ENCODE data around the gene HMHB1.
A peak's percentile ranks its signal among the peaks of the same experiment; 100 is the strongest.
"Not testable (repeated sequence)": the region's sequence is repeated elsewhere in the genome, so short reads cannot be mapped to it uniquely, and the experiment has no call there.

HMHB1 gene

DNA sequence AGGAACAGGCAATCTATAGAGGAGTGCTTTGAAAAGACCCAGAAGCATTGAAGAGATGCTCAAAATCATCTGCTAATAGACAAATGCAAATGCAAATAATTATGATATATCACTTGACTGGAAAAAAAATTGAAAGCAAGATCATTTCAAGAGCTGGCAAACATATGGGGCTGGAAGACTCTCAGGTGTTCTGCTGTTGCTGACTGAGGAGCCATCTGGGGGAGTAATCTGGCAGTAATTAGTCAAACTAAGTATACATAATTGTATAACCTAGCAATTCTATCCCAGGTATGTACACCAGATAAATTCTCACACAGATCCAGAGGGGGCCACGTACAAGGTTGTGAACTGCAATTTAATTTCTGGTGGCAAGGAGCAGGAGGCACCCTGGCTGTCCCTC lies 4.6 kb upstream of the HMHB1 start:
- no peaks in the 10 kb centered on the region for H3K9me3 ChIP-seq
- no peak for TF ChIP-seq CTCF (IDR thresholded peaks at IDR 0.05; ENCODE audit: low read depth, low read length)
- H3K4me3 ChIP-seq (ENCODE audit: low read depth, low read length) = no peak overlapping the region
- DNase-seq = no peak
- H3K27me3 ChIP-seq = peaks cover 3% of the 10 kb centered on the region; the same call in 1 of the 2 replicates
- no peaks in the 10 kb centered on the region for H3K36me3 ChIP-seq
- no peaks in the 10 kb centered on the region for H3K4me1 ChIP-seq

GRCh38 chr5:143816370-143816769 lies 4.4 kb downstream of the HMHB1 start:
- not testable (repeated sequence) for H3K4me1 ChIP-seq; H3K9me3 ChIP-seq; DNase-seq; H3K4me3 ChIP-seq (ENCODE audit: low read depth, low read length); H3K27me3 ChIP-seq; H3K36me3 ChIP-seq

DNA sequence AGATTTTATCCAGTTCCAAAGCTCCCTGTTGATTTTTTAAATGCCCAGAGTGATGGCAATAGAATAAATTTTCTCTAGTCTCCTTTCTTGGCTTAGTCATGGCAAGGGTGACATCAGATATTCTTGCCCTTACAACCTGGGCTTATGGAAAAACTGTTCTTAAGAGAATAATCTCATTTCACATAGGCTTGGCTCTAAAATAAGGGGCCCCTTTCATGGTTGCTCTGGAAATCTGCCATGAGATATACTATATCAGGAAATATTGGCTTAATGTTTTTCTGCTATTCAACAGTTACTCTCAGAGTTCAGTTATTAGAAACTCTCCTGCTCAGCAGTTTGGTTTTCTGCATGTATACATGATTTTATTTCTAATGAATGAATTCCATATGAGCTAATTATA lies 7.8 kb downstream of the HMHB1 start:
- DNase-seq = no peak
- H3K9me3 ChIP-seq = no peaks in the 10 kb centered on the region
- no peaks in the 10 kb centered on the region for H3K36me3 ChIP-seq
- no peaks in the 10 kb centered on the region; the same call in 1 of the 2 replicates for H3K27me3 ChIP-seq
- no peaks in the 10 kb centered on the region for H3K4me1 ChIP-seq
- no peak overlapping the region for H3K4me3 ChIP-seq (ENCODE audit: low read depth, low read length)
- no peak for TF ChIP-seq CTCF (IDR thresholded peaks at IDR 0.05; ENCODE audit: low read depth, low read length)

- Histone ChIP-seq H3K4me3 (ENCODE audit: low read depth, low read length) (no peak overlapping the region), H3K36me3 (no peaks in the 10 kb centered on the region), H3K9me3 (no peaks in the 10 kb centered on the region), H3K27me3 (no peaks in the 10 kb centered on the region; the same call in 1 of the 2 replicates), H3K4me1 (no peaks in the 10 kb centered on the region)
- DNase-seq = no peak
- TF ChIP-seq CTCF (IDR thresholded peaks at IDR 0.05; ENCODE audit: low read depth, low read length) = no peak
These were observed 8.5 kb downstream of the HMHB1 start for GRCh38 chr5:143820451-143820850.

DNA sequence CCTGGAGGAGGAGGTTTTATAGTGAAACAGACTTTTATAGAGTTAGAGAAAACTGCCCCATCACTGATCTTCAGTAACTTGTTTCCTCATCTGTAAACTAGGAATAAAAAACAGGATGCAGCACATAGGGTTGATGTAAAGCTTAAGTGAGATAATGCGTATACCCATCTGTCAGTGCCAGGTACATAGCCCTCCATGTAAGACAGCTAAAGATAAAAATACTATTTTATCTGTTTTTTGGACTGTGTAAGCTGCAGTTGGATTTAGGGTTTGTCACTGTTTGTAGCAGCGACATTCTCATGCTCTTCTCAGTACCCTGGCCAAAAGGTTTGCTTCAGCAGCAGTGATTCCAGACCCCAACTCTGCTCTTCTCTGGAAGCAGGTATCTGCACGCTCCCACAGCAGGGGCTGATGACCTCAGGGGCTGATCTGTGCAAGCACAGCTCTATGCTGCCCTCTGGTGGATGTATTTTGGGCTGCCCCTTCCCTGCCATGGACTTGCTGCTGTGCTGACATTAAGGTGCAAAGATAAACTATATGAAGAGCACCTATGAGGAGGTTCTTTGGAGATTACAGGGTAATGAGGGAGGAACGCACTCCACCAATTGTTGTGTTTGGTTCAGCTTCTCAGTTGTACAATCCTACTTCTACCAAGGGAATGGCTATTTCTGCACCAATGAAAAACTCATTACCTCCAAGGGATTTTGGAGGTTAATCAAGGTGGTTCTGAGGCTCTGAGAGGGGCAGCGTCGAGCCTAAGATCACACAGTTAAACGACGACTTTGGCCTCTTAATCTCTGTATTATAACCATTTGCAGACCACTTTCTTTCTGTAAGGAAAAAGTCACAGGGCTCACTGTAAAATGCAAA lies 13.1 kb downstream of the HMHB1 start:
- Histone ChIP-seq H3K9me3 (no peaks in the 10 kb centered on the region), H3K4me3 (ENCODE audit: low read depth, low read length) (no peak overlapping the region), H3K36me3 (no peaks in the 10 kb centered on the region), H3K4me1 (no peaks in the 10 kb centered on the region; the same call in 1 of the 2 replicates), H3K27me3 (no peaks in the 10 kb centered on the region; the same call in 1 of the 2 replicates)
- DNase-seq = peak; percentile 86
- peak; percentile 93 for TF ChIP-seq CTCF (IDR thresholded peaks at IDR 0.05; ENCODE audit: low read depth, low read length)

DNA sequence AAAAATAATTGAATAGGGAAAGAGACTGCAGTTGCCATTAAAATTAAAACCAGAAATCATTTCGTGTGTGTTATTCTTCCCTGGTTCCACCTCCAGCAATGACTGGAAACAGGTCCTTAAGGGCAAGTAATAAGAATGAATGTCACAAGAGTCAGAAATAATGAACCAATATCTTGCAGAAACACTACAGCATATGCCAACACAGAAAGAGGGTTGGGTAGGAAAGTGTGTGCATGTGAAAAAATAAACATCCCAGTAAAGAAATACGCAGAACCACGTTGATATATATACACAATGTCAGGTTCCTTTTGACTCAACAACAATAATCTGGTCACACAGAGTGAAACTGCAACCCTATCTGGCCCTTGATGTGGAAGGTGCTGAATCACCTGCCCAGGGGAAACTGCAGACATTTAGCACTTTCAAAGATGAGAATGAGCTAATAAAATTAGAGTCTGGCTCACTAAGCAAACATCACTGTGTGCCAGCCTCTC lies 15.0 kb downstream of the HMHB1 start:
- Histone ChIP-seq H3K4me3 (ENCODE audit: low read depth, low read length) (no peak overlapping the region), H3K4me1 (no peaks in the 10 kb centered on the region; the same call in 1 of the 2 replicates), H3K36me3 (no peaks in the 10 kb centered on the region), H3K27me3 (no peaks in the 10 kb centered on the region; the same call in 1 of the 2 replicates), H3K9me3 (no peaks in the 10 kb centered on the region)
- DNase-seq = no peak
- TF ChIP-seq CTCF (IDR thresholded peaks at IDR 0.05; ENCODE audit: low read depth, low read length) = no peak

All from BE2C (cell line).